ENCODE measurements around the gene CNGA3. TPM values are rescaled to one million over a fixed set of nuclear protein-coding genes. Genes with fewer than 3 reads are reported as not detected.

Gene CNGA3
- total and polyA plus RNA-seq, 2 donors (not counting 3 experiments of a cell fraction or from before 2014, with no cell fraction given), result not detected

- no peak overlapping the region for H3K9ac ChIP-seq (replicated peaks; ENCODE audit: extremely low read depth, insufficient read depth, low read length)
- FAIRE-seq, result no peak
These were observed 21.5 kb downstream of the CNGA3 start for GRCh38 chr2:98367721-98368120.

More at GRCh38 chr2:98367721-98368120, 21.5 kb downstream of the CNGA3 start:
- H3K4me3 ChIP-seq (replicated peaks in 1 of 3; ENCODE audit: insufficient read depth in 1 of 3, low read depth in 1 of 3, low read length in 3 of 3), result no peak overlapping the region
- H3K4me2 ChIP-seq (ENCODE audit: insufficient read depth, low read length), result no peak overlapping the region
- dilution Hi-C loops (cut with MboI; ENCODE audit: extremely low pct_ligation_motif_present, low sequenced_read_pairs) (no loop called here), intact Hi-C loops (cut with micrococcal nuclease) (no loop called here)
- H3K36me3 ChIP-seq (ENCODE audit: control insufficient read depth in 2 of 2, extremely low read depth in 1 of 2, insufficient read depth in 2 of 2, low read length in 2 of 2), result no peaks in the 10 kb centered on the region
- H3K4me1 ChIP-seq (ENCODE audit: control insufficient read depth, extremely low read depth, insufficient read depth, low read length), result no peaks in the 10 kb centered on the region
- TF ChIP-seq FOS (IDR thresholded peaks at IDR 0.05; ENCODE audit: borderline replicate concordance, insufficient read depth, low read length), result no peak
- TF ChIP-seq GATA2 (IDR thresholded peaks at IDR 0.05; ENCODE audit: insufficient read depth, insufficient read length, low read depth, low read length), result no peak
- no peak for TF ChIP-seq JUN (IDR thresholded peaks at IDR 0.05; ENCODE audit: borderline replicate concordance, insufficient read depth, insufficient read length, low read depth)
- TF ChIP-seq POLR2A (IDR thresholded peaks at IDR 0.05; ENCODE audit: low read depth, low read length), result no peak
- TF ChIP-seq MYC (IDR thresholded peaks at IDR 0.05; ENCODE audit: low read depth, low read length), result no peak
- no peak for TF ChIP-seq POLR2AphosphoS5 (IDR thresholded peaks at IDR 0.05; ENCODE audit: insufficient read depth, low read depth, low read length)
- TF ChIP-seq EZH2 (IDR thresholded peaks at IDR 0.05; ENCODE audit: borderline replicate concordance, low read depth, low read length, severe bottlenecking), result no peak
- no peak for TF ChIP-seq CTCF (IDR thresholded peaks at IDR 0.05; ENCODE audit: extremely low read depth in 1 of 2, insufficient read depth in 1 of 2, low read depth in 1 of 2, low read length in 2 of 2)
- no peak for TF ChIP-seq MAX (IDR thresholded peaks at IDR 0.05; ENCODE audit: insufficient read depth, insufficient read length)
- H4K20me1 ChIP-seq (replicated peaks; ENCODE audit: control insufficient read depth, extremely low read depth, insufficient read depth, low read length), result no peaks in the 10 kb centered on the region
- POLR2A ChIA-PET, result no interaction called here
- H3K27ac ChIP-seq (ENCODE audit: insufficient read depth, low read depth, low read length), result no peak overlapping the region
- peaks cover 3 to 5% of the 10 kb centered on the region in 2 experiments for H3K27me3 ChIP-seq (ENCODE audit: control insufficient read depth in 2 of 2, insufficient read depth in 2 of 2, low read length in 2 of 2)
- no peaks in the 10 kb centered on the region for H3K79me2 ChIP-seq (ENCODE audit: control insufficient read depth, insufficient read depth, low read length)
- no TSS peak for BruUV-seq (replicated peaks)
- no peak for DNase-seq (ENCODE audit: low read depth, low spot score)
- CTCF ChIA-PET, result interaction anchor here (0.6 kb wide), 1 partner anchor 17 kb away, joined by 3 read pairs; no protein-coding TSS in a partner anchor
- no peaks in the 10 kb centered on the region for H3K9me3 ChIP-seq (replicated peaks; ENCODE audit: control insufficient read depth, insufficient read depth, low read length)
- H2AFZ ChIP-seq (ENCODE audit: low read depth, low read length), result no peak overlapping the region
- no peaks in the 10 kb centered on the region for H3K9me1 ChIP-seq (replicated peaks; ENCODE audit: control insufficient read depth, extremely low read depth, insufficient read depth, low read length)
